GM12891 (cell line): ENCODE data around the gene MAP3K20.

Experiments
- PAX5 ChIP-seq: IDR thresholded peaks from 2 replicates; pipeline ENCODE4 v1.6.1; 2011; ENCODE audit warnings: low read length, moderate library complexity, mild to moderate bottlenecking; ENCODE audit not compliant: insufficient read depth, severe bottlenecking
- POLR2A ChIP-seq: IDR thresholded peaks from 2 replicates; pipeline ENCODE4 v1.6.1; 2011; ENCODE audit warnings: low read depth, low read length, control low read depth
- POLR2AphosphoS5 ChIP-seq: IDR thresholded peaks from 2 replicates; pipeline ENCODE4 v1.6.1; 2011; ENCODE audit warnings: low read depth, low read length, control low read depth
- POU2F2 ChIP-seq: IDR thresholded peaks from 2 replicates; pipeline ENCODE4 v1.6.1; 2011; ENCODE audit warnings: low read depth, mild to moderate bottlenecking, control low read depth, low read length, moderate library complexity

DNA sequence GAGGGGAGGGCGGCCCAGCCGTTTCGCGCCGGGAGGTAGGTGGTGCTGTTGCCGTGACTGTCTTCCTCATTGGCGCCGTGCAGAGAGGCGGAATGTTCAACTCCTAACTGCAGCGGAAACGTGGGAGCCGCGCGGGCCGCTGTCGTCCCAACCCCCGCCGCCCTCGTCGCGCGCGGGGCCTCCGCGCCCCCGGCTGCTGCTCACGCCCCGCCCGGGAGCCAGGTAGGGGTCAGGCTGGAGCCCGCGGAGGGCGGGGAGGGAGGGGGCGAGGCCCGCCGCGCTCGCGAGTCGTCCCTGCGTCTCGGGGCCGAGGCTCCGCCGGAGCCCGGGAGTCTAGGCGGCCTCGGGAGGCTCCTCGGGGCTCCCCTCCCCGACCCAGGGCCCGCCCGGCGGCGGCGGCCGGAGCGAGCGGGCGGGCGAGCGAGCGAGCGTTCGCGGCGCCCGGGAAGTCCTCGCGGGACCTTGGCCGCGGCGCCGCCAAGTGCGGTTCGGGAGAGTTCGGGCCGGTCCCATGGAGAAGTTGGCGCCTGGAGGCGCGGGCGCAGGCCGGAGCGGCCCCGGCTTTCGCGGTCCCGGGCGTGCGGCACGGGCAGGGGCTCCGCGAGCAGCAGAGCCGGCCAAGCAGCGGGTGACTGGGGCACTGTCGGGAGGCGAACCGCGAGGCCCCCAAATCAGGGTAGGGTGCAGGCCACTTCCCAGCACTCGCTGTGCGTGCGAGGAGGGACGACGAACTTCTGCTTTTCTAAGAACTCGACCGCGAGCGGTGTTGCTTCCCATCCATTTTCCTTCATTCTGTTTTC lies at the start of gene MAP3K20:
- TF ChIP-seq PAX5 (no peak), POLR2AphosphoS5 (peak; percentile 43; the same call in 1 of the 2 replicates), POLR2A (peak; percentile 49; the same call in 1 of the 2 replicates), POU2F2 (no peak)
